H1 (cell line): ENCODE data around the gene EXT2. TPM values are rescaled to one million over a fixed set of nuclear protein-coding genes. Genes with fewer than 3 reads are reported as not detected.

Experiments used
- ATF2 ChIP-seq: IDR thresholded peaks from 2 replicates; pipeline ENCODE4 v1.6.1; 2012; ENCODE audit warnings: low read length, inconsistent platforms
- EZH2 ChIP-seq: fragments of 200-600 bp; sonication (generic); IDR thresholded peaks from 2 replicates; pipeline ENCODE4 v1.7.1; 2012; ENCODE audit warnings: low read depth, mild to moderate bottlenecking, moderate library complexity, low read length, inconsistent platforms; ENCODE audit not compliant: severe bottlenecking
- SIN3A ChIP-seq, 2 experiments: IDR thresholded peaks in 1 of 2; conservative IDR thresholded peaks in 1 of 2; 2 replicates each; pipeline ENCODE4 v1.6.1; 2011 to 2012; ENCODE audit warnings: low read length in 2 of 2, improper control_type of control experiment in 1 of 2, low read depth in 1 of 2, mild to moderate bottlenecking in 1 of 2
- SP4 ChIP-seq: IDR thresholded peaks from 2 replicates; pipeline ENCODE4 v1.6.1; 2012; ENCODE audit warnings: low read length, inconsistent platforms
- TEAD4 ChIP-seq: IDR thresholded peaks from 2 replicates; pipeline ENCODE4 v1.6.1; 2012; ENCODE audit warnings: low read depth, low read length, inconsistent platforms, mixed read lengths
- polyA plus RNA-seq, 7 experiments: library from polyadenylated mRNA; depleted of rRNA in 3 of 7; stranded (reverse) in 5 of 7; unstranded in 2 of 7; fragments of >200 nt in 5 of 7; fragments of 200-250 nt in 2 of 7; gene quantifications; 1 replicate in 5 of 7; 2 replicates in 1 of 7; 4 replicates in 1 of 7; pipeline versions ENCODE4 v1.2.1 to v1.2.3, GENCODE V29; 2011 to 2013; ENCODE audit warnings: missing spikeins in 2 of 7, mixed read lengths in 2 of 7
- total RNA-seq: library from RNA; stranded (reverse); fragmentation: NEBNext Ultra II Directional; extraction: Animal tissue kit (Norgen Biotek cat#: 25700); gene quantifications from 2 replicates; pipeline ENCODE4 v1.2.1, GENCODE V29; 2021
- TF ChIP-seq, protein P1 (sequence below): IDR thresholded peaks from 2 replicates; pipeline ENCODE4 v1.6.1; 2012; ENCODE audit warnings: inconsistent platforms
- TF ChIP-seq, protein P2 (sequence below): IDR thresholded peaks from 2 replicates; pipeline ENCODE4 v1.6.1; 2011; ENCODE audit warnings: low read depth, mild to moderate bottlenecking, low read length; ENCODE audit not compliant: insufficient read depth

EXT2 gene
- total and polyA plus RNA-seq, 2 of the 8 experiments (the other 6 are each of a cell fraction or from before 2014, with no cell fraction given): 29.8 to 42.8 TPM

GRCh38 chr11:44101098-44101497 lies 5.6 kb downstream of the EXT2 start (continued):
- TF ChIP-seq EZH2 (no peak), TEAD4 (no peak), SP4 (no peak), SIN3A (conservative IDR thresholded peaks at IDR 0.05 in 1 of 2, IDR thresholded peaks at IDR 0.05 in 1 of 2; ENCODE audit: low read depth in 1 of 2, low read length in 2 of 2) (no peak), ATF2 (no peak)
- TF ChIP-seq, protein P1, sequence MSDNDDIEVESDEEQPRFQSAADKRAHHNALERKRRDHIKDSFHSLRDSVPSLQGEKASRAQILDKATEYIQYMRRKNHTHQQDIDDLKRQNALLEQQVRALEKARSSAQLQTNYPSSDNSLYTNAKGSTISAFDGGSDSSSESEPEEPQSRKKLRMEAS: no peak
- TF ChIP-seq, protein P2, sequence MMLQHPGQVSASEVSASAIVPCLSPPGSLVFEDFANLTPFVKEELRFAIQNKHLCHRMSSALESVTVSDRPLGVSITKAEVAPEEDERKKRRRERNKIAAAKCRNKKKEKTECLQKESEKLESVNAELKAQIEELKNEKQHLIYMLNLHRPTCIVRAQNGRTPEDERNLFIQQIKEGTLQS: no peak
